ENCODE data around the gene ROBO1. TPM values are rescaled to one million over a fixed set of nuclear protein-coding genes. Genes with fewer than 3 reads are reported as not detected.

The ROBO1 gene
- polyA plus RNA-seq, 1 donor (not counting 4 experiments of a cell fraction or from before 2014, with no cell fraction given) = 27.1 TPM

GRCh38 chr3:78741066-78741645 is 1026.6 kb downstream of the ROBO1 start:
- Histone ChIP-seq H3K79me2 (ENCODE audit: control insufficient read depth, insufficient read depth, low read length) (no peaks in the 10 kb centered on the region), H3K27me3 (ENCODE audit: control insufficient read depth, extremely low read depth, insufficient read depth, low read length) (no peaks in the 10 kb centered on the region), H2AFZ (ENCODE audit: control insufficient read depth, low read length) (no peak overlapping the region), H3K4me3 (ENCODE audit: control insufficient read depth in 2 of 3, extremely low read depth in 1 of 3, insufficient read depth in 2 of 3, low read depth in 1 of 3, low read length in 3 of 3) (no peak overlapping the region), H4K20me1 (ENCODE audit: control insufficient read depth, extremely low read depth, insufficient read depth, low read length) (no peaks in the 10 kb centered on the region), H3K9ac (ENCODE audit: control insufficient read depth, extremely low read depth, insufficient read depth, low read length) (no peak overlapping the region), H3K4me2 (ENCODE audit: control insufficient read depth, extremely low read depth, insufficient read depth, low read depth, low read length) (no peak overlapping the region), H3K36me3 (ENCODE audit: control insufficient read depth in 2 of 2, extremely low read depth in 1 of 2, insufficient read depth in 2 of 2, low read length in 2 of 2) (no peaks in the 10 kb centered on the region), H3K9me1 (ENCODE audit: control insufficient read depth, extremely low read depth, insufficient read depth, low read length) (no peaks in the 10 kb centered on the region), H3K4me1 (ENCODE audit: control insufficient read depth, extremely low read depth, insufficient read depth, low read length) (peaks cover 9% of the 10 kb centered on the region), H3K9me3 (ENCODE audit: control insufficient read depth, low read depth, low read length) (no peaks in the 10 kb centered on the region), H3K27ac (ENCODE audit: control insufficient read depth, insufficient read depth, low read length) (no peak overlapping the region)
- no peak for FAIRE-seq
- dilution Hi-C loops (cut with MboI; ENCODE audit: extremely low pct_ligation_motif_present, low sequenced_read_pairs) = no loop called here
- DNase-seq (ENCODE audit: low read depth, low spot score) = no peak
- TF ChIP-seq CTCF (optimal IDR thresholded peaks at IDR 0.05 in 1 of 3, IDR thresholded peaks at IDR 0.05 in 1 of 3, conservative IDR thresholded peaks at IDR 0.05 in 1 of 3; ENCODE audit: extremely low read depth in 1 of 3, insufficient read depth in 2 of 3, low read length in 3 of 3) (peak in 1 of 3 experiments; percentile 32), EZH2 (IDR thresholded peaks at IDR 0.05; ENCODE audit: low read length) (no peak)

DNA sequence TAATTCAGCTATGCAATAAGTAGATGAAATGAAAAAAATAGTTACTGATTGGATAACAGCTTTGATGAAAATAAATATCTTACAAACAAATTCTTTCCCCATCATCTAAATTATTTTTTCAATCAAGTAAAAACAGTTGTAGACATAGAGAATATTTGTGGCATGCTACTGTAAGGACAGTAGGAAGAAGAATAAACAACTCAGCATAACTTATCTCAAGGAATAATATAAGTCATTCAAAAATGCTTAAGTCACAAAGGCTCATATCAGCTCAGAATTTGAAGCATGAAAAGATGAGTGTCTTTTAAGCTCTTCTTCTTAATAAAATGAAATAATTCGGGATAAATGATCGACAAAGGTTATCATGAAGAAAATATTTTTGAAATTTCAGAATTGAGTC is 1029.0 kb downstream of the ROBO1 start:
- dilution Hi-C loops (cut with MboI; ENCODE audit: extremely low pct_ligation_motif_present, low sequenced_read_pairs) = no loop called here
- no peak for FAIRE-seq
- no peaks in the 10 kb centered on the region for H3K79me2 ChIP-seq (ENCODE audit: control insufficient read depth, insufficient read depth, low read length)
- no peaks in the 10 kb centered on the region for H3K9me3 ChIP-seq (ENCODE audit: control insufficient read depth, low read depth, low read length)
- no peaks in the 10 kb centered on the region for H3K9me1 ChIP-seq (ENCODE audit: control insufficient read depth, extremely low read depth, insufficient read depth, low read length)
- TF ChIP-seq EZH2 (IDR thresholded peaks at IDR 0.05; ENCODE audit: low read length) (no peak), CTCF (optimal IDR thresholded peaks at IDR 0.05 in 1 of 3, IDR thresholded peaks at IDR 0.05 in 1 of 3, conservative IDR thresholded peaks at IDR 0.05 in 1 of 3; ENCODE audit: extremely low read depth in 1 of 3, insufficient read depth in 2 of 3, low read length in 3 of 3) (no peak)
- no peak overlapping the region for H2AFZ ChIP-seq (ENCODE audit: control insufficient read depth, low read length)
- no peak overlapping the region for H3K9ac ChIP-seq (ENCODE audit: control insufficient read depth, extremely low read depth, insufficient read depth, low read length)
- no peak overlapping the region for H3K4me2 ChIP-seq (ENCODE audit: control insufficient read depth, extremely low read depth, insufficient read depth, low read depth, low read length)
- no peaks in the 10 kb centered on the region for H4K20me1 ChIP-seq (ENCODE audit: control insufficient read depth, extremely low read depth, insufficient read depth, low read length)
- H3K4me1 ChIP-seq (ENCODE audit: control insufficient read depth, extremely low read depth, insufficient read depth, low read length) = peaks cover 9% of the 10 kb centered on the region
- no peaks in the 10 kb centered on the region for H3K36me3 ChIP-seq (ENCODE audit: control insufficient read depth in 2 of 2, extremely low read depth in 1 of 2, insufficient read depth in 2 of 2, low read length in 2 of 2)
- H3K27ac ChIP-seq (ENCODE audit: control insufficient read depth, insufficient read depth, low read length) = no peak overlapping the region
- no peak overlapping the region for H3K4me3 ChIP-seq (ENCODE audit: control insufficient read depth in 2 of 3, extremely low read depth in 1 of 3, insufficient read depth in 2 of 3, low read depth in 1 of 3, low read length in 3 of 3)
- no peak for DNase-seq (ENCODE audit: low read depth, low spot score)
- no peaks in the 10 kb centered on the region for H3K27me3 ChIP-seq (ENCODE audit: control insufficient read depth, extremely low read depth, insufficient read depth, low read length)
